ENCODE results near the gene PELI2.

The PELI2 gene

GRCh38 chr14:56180754-56181542 is 62.7 kb downstream of the PELI2 start:
- TF ChIP-seq CTCF (IDR thresholded peaks at IDR 0.05), result no peak
- Histone ChIP-seq H3K4me3 (ENCODE audit: low read depth in 1 of 2, low read length in 1 of 2) (no peak overlapping the region), H3K9me3 (no peaks in the 10 kb centered on the region), H3K4me1 (ENCODE audit: control insufficient read depth in 1 of 2, insufficient read depth in 1 of 2, low read depth in 1 of 2, low read length in 1 of 2) (no peaks in the 10 kb centered on the region), H3K27me3 (no peaks in the 10 kb centered on the region), H3K36me3 (peaks cover 13% of the 10 kb centered on the region), H3K27ac (no peak overlapping the region)

- Histone ChIP-seq H3K4me3 (ENCODE audit: low read depth in 1 of 2, low read length in 1 of 2) (no peak overlapping the region), H3K9me3 (no peaks in the 10 kb centered on the region), H3K36me3 (peaks cover 13% of the 10 kb centered on the region), H3K27ac (no peak overlapping the region), H3K27me3 (no peaks in the 10 kb centered on the region), H3K4me1 (ENCODE audit: control insufficient read depth in 1 of 2, insufficient read depth in 1 of 2, low read depth in 1 of 2, low read length in 1 of 2) (no peaks in the 10 kb centered on the region)
- no peak for TF ChIP-seq CTCF (IDR thresholded peaks at IDR 0.05)
Observed at GRCh38 chr14:56181681-56182085, 63.5 kb downstream of the PELI2 start.

GRCh38 chr14:56182410-56182809 is 64.2 kb downstream of the PELI2 start:
- H3K27me3 ChIP-seq, result no peaks in the 10 kb centered on the region
- H3K4me3 ChIP-seq (ENCODE audit: low read depth in 1 of 2, low read length in 1 of 2), result no peak overlapping the region
- no peak for TF ChIP-seq CTCF (IDR thresholded peaks at IDR 0.05)
- H3K27ac ChIP-seq, result no peak overlapping the region
- H3K36me3 ChIP-seq, result peaks cover 13% of the 10 kb centered on the region
- no peaks in the 10 kb centered on the region for H3K4me1 ChIP-seq (ENCODE audit: control insufficient read depth in 1 of 2, insufficient read depth in 1 of 2, low read depth in 1 of 2, low read length in 1 of 2)
- no peaks in the 10 kb centered on the region for H3K9me3 ChIP-seq

GRCh38 chr14:56183631-56184157 is 65.5 kb downstream of the PELI2 start:
- Histone ChIP-seq H3K36me3 (peaks cover 7% of the 10 kb centered on the region), H3K27ac (no peak overlapping the region), H3K27me3 (no peaks in the 10 kb centered on the region), H3K4me3 (ENCODE audit: low read depth in 1 of 2, low read length in 1 of 2) (no peak overlapping the region), H3K9me3 (no peaks in the 10 kb centered on the region), H3K4me1 (ENCODE audit: control insufficient read depth in 1 of 2, insufficient read depth in 1 of 2, low read depth in 1 of 2, low read length in 1 of 2) (no peaks in the 10 kb centered on the region)
- TF ChIP-seq CTCF (IDR thresholded peaks at IDR 0.05), result no peak

GRCh38 chr14:56185992-56186391 is 67.8 kb downstream of the PELI2 start:
- Histone ChIP-seq H3K9me3 (no peaks in the 10 kb centered on the region), H3K4me3 (ENCODE audit: low read depth in 1 of 2, low read length in 1 of 2) (no peak overlapping the region), H3K27me3 (no peaks in the 10 kb centered on the region), H3K4me1 (ENCODE audit: control insufficient read depth in 1 of 2, insufficient read depth in 1 of 2, low read depth in 1 of 2, low read length in 1 of 2) (no peaks in the 10 kb centered on the region), H3K36me3 (no peaks in the 10 kb centered on the region), H3K27ac (no peak overlapping the region)
- no peak for TF ChIP-seq CTCF (IDR thresholded peaks at IDR 0.05)
